ENCODE data around the gene KLHL20. TPM values are rescaled to one million over a fixed set of nuclear protein-coding genes. Genes with fewer than 3 reads are reported as not detected.

Gene KLHL20
- total RNA-seq, 1 experiment from 2014 or later: 29.9 TPM

- H3K27ac ChIP-seq: peak within 1 kb of the TSS; percentile 90
- peaks cover 36% of the 10 kb centered on the region for H3K36me3 ChIP-seq
- peak; percentile 96 to 98 for DNase-seq (ENCODE audit: low read depth in 1 of 2, low spot score in 2 of 2)
- peak within 1 kb of the TSS; percentile 55 for H3K4me3 ChIP-seq
- H3K27me3 ChIP-seq (replicated peaks): no peaks in the 10 kb centered on the region
- H3K9me3 ChIP-seq (replicated peaks): no peaks in the 10 kb centered on the region
- peaks cover 15% of the 10 kb centered on the region; the same call in 1 of the 2 replicates for H3K4me1 ChIP-seq (replicated peaks)
These were observed 109.7 kb downstream of the KLHL20 start, which contains the start of the genes CENPL and DARS2 for GRCh38 chr1:173824315-173825081. CENPL (minus strand) TSS chr1:173824883; CDS start chr1:173811299, 13,584 bp downstream. DARS2 (plus strand) TSS chr1:173824673; CDS start chr1:173825230, 557 bp downstream.

DNA sequence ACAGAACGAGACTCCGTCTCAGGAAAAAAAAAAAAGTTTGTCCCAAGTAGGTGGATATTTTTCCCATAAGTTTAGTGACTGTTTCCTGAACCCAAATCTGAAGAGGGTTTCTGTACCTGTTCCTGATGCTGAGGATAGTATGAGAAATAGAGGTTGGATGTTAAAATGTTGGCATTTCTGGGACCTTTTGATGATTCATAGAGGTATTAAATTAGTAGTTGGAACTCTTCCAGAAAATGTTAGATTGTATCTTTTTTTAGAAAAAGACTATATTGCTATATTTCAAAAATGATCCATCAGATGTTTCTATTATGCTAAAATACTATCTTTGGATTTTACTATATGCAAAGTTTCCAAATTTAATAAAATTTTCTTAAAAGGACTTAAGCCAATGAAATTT, 112.8 kb downstream of the KLHL20 start:
- peaks cover 36% of the 10 kb centered on the region for H3K36me3 ChIP-seq
- no peaks in the 10 kb centered on the region for H3K27me3 ChIP-seq (replicated peaks)
- H3K4me1 ChIP-seq (replicated peaks): peaks cover 5% of the 10 kb centered on the region; the same call in 1 of the 2 replicates
- H3K4me3 ChIP-seq: no peak overlapping the region
- no peak for DNase-seq (ENCODE audit: low read depth in 1 of 2, low spot score in 2 of 2)
- H3K9me3 ChIP-seq (replicated peaks): no peaks in the 10 kb centered on the region
- H3K27ac ChIP-seq: no peak overlapping the region

- Histone ChIP-seq H3K27me3 (replicated peaks) (no peaks in the 10 kb centered on the region), H3K4me3 (no peak overlapping the region), H3K9me3 (replicated peaks) (no peaks in the 10 kb centered on the region), H3K27ac (no peak overlapping the region), H3K4me1 (replicated peaks) (no peaks in the 10 kb centered on the region), H3K36me3 (peaks cover 59% of the 10 kb centered on the region)
- DNase-seq (ENCODE audit: low read depth in 1 of 2, low spot score in 2 of 2): no peak
These were observed 118.0 kb downstream of the KLHL20 start for GRCh38 chr1:173832748-173833147.

Other genes with a start within 250 kb of the KLHL20 start
- gene PRDX6, start 237.6 kb upstream of the KLHL20 start, total RNA-seq (2014; rRNA removed; shearing (Covaris generic)): 282 and 448 TPM in 2 replicates
- gene SLC9C2, start 111.9 kb upstream of the KLHL20 start, total RNA-seq (2014; rRNA removed; shearing (Covaris generic)): not detected in 2 replicates
- gene TEX50, start 79.6 kb upstream of the KLHL20 start, total RNA-seq (2014; rRNA removed; shearing (Covaris generic)): not detected in 2 replicates
- not detected in 2 replicates for gene ANKRD45, start 45.1 kb upstream of the KLHL20 start, total RNA-seq (2014; rRNA removed; shearing (Covaris generic))
- gene DARS2, start 109.7 kb downstream of the KLHL20 start, total RNA-seq (2014; rRNA removed; shearing (Covaris generic)): 24.5 and 32.4 TPM in 2 replicates
- 37.8 and 56.2 TPM in 2 replicates for gene CENPL, start 109.9 kb downstream of the KLHL20 start, total RNA-seq (2014; rRNA removed; shearing (Covaris generic))
- 277 and 312 TPM in 2 replicates for gene GAS5, start 153.0 kb downstream of the KLHL20 start, total RNA-seq (2014; rRNA removed; shearing (Covaris generic))
- 3.0 and 4.8 TPM in 2 replicates for gene ZBTB37, start 153.4 kb downstream of the KLHL20 start, total RNA-seq (2014; rRNA removed; shearing (Covaris generic))
- 0.34 TPM in 1 of 2 replicates, not detected in the other for gene SERPINC1, start 202.3 kb downstream of the KLHL20 start, total RNA-seq (2014; rRNA removed; shearing (Covaris generic))